Smooth muscle cell (in vitro differentiated cells): ENCODE data around the gene ITGB3BP. TPM values are rescaled to one million over a fixed set of nuclear protein-coding genes. Genes with fewer than 3 reads are reported as not detected.

Source experiments
- DNase-seq: peaks from one replicate; lab custom pipeline; 2025; ENCODE audit not compliant: unreplicated experiment; lab: John Stamatoyannopoulos, UW
- H2AFZ ChIP-seq: fragments of 200-600 bp; sonication (generic); 2 replicates; pipeline ENCODE4 v1.6.0; 2016; ENCODE audit warnings: antibody characterized with exemption, low read depth, mild to moderate bottlenecking
- H3F3A ChIP-seq: fragments of 200-600 bp; sonication (generic); 2 replicates; pipeline ENCODE4 v1.6.0; 2017; ENCODE audit warnings: antibody characterized with exemption, low read depth
- H3K27ac ChIP-seq: fragments of 200-600 bp; sonication (generic); 2 replicates; pipeline ENCODE4 v1.5.1; 2016; ENCODE audit warnings: low read depth, mild to moderate bottlenecking
- H3K27me3 ChIP-seq: fragments of 200-600 bp; sonication (generic); 2 replicates; pipeline ENCODE4 v1.6.1; 2016; ENCODE audit warnings: low read depth, mild to moderate bottlenecking
- H3K36me3 ChIP-seq: fragments of 200-600 bp; sonication (generic); 2 replicates; pipeline ENCODE4 v1.5.1; 2016; ENCODE audit warnings: low read depth
- H3K4me1 ChIP-seq: fragments of 200-600 bp; sonication (generic); 2 replicates; pipeline ENCODE4 v1.5.1; 2016; ENCODE audit warnings: low read depth
- H3K4me2 ChIP-seq: fragments of 200-600 bp; sonication (generic); 2 replicates; pipeline ENCODE4 v1.6.0; 2016; ENCODE audit warnings: mild to moderate bottlenecking
- H3K4me3 ChIP-seq: fragments of 200-600 bp; sonication (generic); 2 replicates; pipeline ENCODE4 v1.5.1; 2016; ENCODE audit warnings: mild to moderate bottlenecking
- H3K79me2 ChIP-seq: fragments of 200-600 bp; sonication (generic); 2 replicates; pipeline ENCODE4 v1.6.0; 2016; ENCODE audit warnings: low read depth, mild to moderate bottlenecking
- H3K9ac ChIP-seq: fragments of 200-600 bp; sonication (generic); 2 replicates; pipeline ENCODE4 v1.6.0; 2016; ENCODE audit warnings: low read depth
- H3K9me3 ChIP-seq: fragments of 200-600 bp; sonication (generic); replicated peaks from 2 replicates; pipeline ENCODE4 v1.5.1; 2016; ENCODE audit warnings: low read depth
- H4K20me1 ChIP-seq: fragments of 200-600 bp; sonication (generic); 2 replicates; pipeline ENCODE4 v1.6.0; 2016; ENCODE audit warnings: low read depth
- CTCF ChIP-seq: fragments of 200-600 bp; sonication (generic); IDR thresholded peaks from 2 replicates; pipeline ENCODE4 v1.5.1; 2017; ENCODE audit warnings: borderline replicate concordance, mild to moderate bottlenecking, antibody characterized with exemption; ENCODE audit not compliant: insufficient read depth, poor library complexity, severe bottlenecking
- WGBS: methylation state at CpG from one replicate; pipeline ENCODE4 v1.1.7; 2016; ENCODE audit warnings: low lambda C conversion rate; 5-methylcytosine and 5-hydroxymethylcytosine counted together
- polyA plus RNA-seq: library from polyadenylated mRNA; unstranded; fragments of >200 nt; fragmentation: Nextera tagmentation; extraction: Ambion mirVana; gene quantifications from 2 replicates; pipeline ENCODE4 v1.2.1, GENCODE V29; 2016
- total RNA-seq: library from RNA; depleted of rRNA; stranded (reverse); fragments of >200 nt; gene quantifications from 2 replicates; pipeline ENCODE4 v1.2.3, GENCODE V29; 2014

ITGB3BP gene
- total and polyA plus RNA-seq, 2 experiments from 2014 or later, result 27.7 to 35.5 TPM

GRCh38 chr1:63516629-63517028 is 6.4 kb downstream of the ITGB3BP start:
- H3K4me2 ChIP-seq, result no peak overlapping the region
- no peak for TF ChIP-seq CTCF
- no peaks in the 10 kb centered on the region for H3K36me3 ChIP-seq
- 96% methylated on average over 2 of the region's 2 CpGs for WGBS
- no peaks in the 10 kb centered on the region for H3K9me3 ChIP-seq
- no peak for DNase-seq
- H4K20me1 ChIP-seq, result no peaks in the 10 kb centered on the region
- H2AFZ ChIP-seq, result no peak overlapping the region
- no peak overlapping the region for H3K4me3 ChIP-seq
- H3K79me2 ChIP-seq, result peaks cover 10% of the 10 kb centered on the region
- no peak overlapping the region for H3K27ac ChIP-seq
- H3K4me1 ChIP-seq, result no peaks in the 10 kb centered on the region
- no peak overlapping the region for H3K9ac ChIP-seq
- H3F3A ChIP-seq, result no peaks in the 10 kb centered on the region
- no peaks in the 10 kb centered on the region for H3K27me3 ChIP-seq

- no peaks in the 10 kb centered on the region for H3K27me3 ChIP-seq
- H2AFZ ChIP-seq, result no peak overlapping the region
- no peak overlapping the region for H3K9ac ChIP-seq
- no peak for TF ChIP-seq CTCF
- H3F3A ChIP-seq, result no peaks in the 10 kb centered on the region
- no peak overlapping the region for H3K4me3 ChIP-seq
- H3K79me2 ChIP-seq, result peaks cover 3% of the 10 kb centered on the region
- no peaks in the 10 kb centered on the region for H3K4me1 ChIP-seq
- no peaks in the 10 kb centered on the region for H3K36me3 ChIP-seq
- DNase-seq, result no peak
- no peaks in the 10 kb centered on the region for H4K20me1 ChIP-seq
- H3K27ac ChIP-seq, result no peak overlapping the region
- no peaks in the 10 kb centered on the region for H3K9me3 ChIP-seq
- no peak overlapping the region for H3K4me2 ChIP-seq
These were observed 10.4 kb downstream of the ITGB3BP start for GRCh38 chr1:63512584-63512983.

GRCh38 chr1:63509718-63510117 is 13.3 kb downstream of the ITGB3BP start:
- no peaks in the 10 kb centered on the region for H4K20me1 ChIP-seq
- no peak for TF ChIP-seq CTCF
- peaks cover 3% of the 10 kb centered on the region for H3K79me2 ChIP-seq
- H3K4me3 ChIP-seq, result no peak overlapping the region
- H3K27ac ChIP-seq, result no peak overlapping the region
- H2AFZ ChIP-seq, result no peak overlapping the region
- H3K9me3 ChIP-seq, result no peaks in the 10 kb centered on the region
- no peaks in the 10 kb centered on the region for H3K36me3 ChIP-seq
- no peak overlapping the region for H3K9ac ChIP-seq
- H3K27me3 ChIP-seq, result no peaks in the 10 kb centered on the region
- WGBS, result 89% methylated on average over 10 of the region's 10 CpGs
- no peak for DNase-seq
- no peaks in the 10 kb centered on the region for H3K4me1 ChIP-seq
- H3F3A ChIP-seq, result no peaks in the 10 kb centered on the region
- no peak overlapping the region for H3K4me2 ChIP-seq

- Histone ChIP-seq H3F3A (no peaks in the 10 kb centered on the region), H4K20me1 (no peaks in the 10 kb centered on the region), H3K9me3 (no peaks in the 10 kb centered on the region), H3K27me3 (no peaks in the 10 kb centered on the region), H3K9ac (no peak overlapping the region), H3K4me2 (no peak overlapping the region), H3K79me2 (no peaks in the 10 kb centered on the region), H3K4me1 (no peaks in the 10 kb centered on the region), H3K36me3 (no peaks in the 10 kb centered on the region), H3K27ac (no peak overlapping the region), H2AFZ (no peak overlapping the region), H3K4me3 (no peak overlapping the region)
- DNase-seq, result no peak
- TF ChIP-seq CTCF, result no peak
These were observed 16.2 kb downstream of the ITGB3BP start for GRCh38 chr1:63506782-63507181.
